Esophagus muscularis mucosa (tissue), 3 donors: ENCODE measurements around the gene GIMAP2.

ENCODE experiments used
- CTCF ChIP-seq, 3 experiments: fragments of 200-600 bp in 2 of 3; fragments of 450-650 bp in 1 of 3; sonication (generic) in 2 of 3; IDR thresholded peaks; one replicate each; pipeline ENCODE4 v1.5.1; 2017 to 2019; ENCODE audit warnings: antibody characterized with exemption in 3 of 3, mild to moderate bottlenecking in 2 of 3, moderate library complexity in 1 of 3
- POLR2A ChIP-seq: fragments of 450-650 bp; IDR thresholded peaks from one replicate; pipeline ENCODE4 v1.6.1; 2017; ENCODE audit warnings: antibody characterized with exemption, moderate library complexity, mild to moderate bottlenecking, low read depth
- POLR2AphosphoS5 ChIP-seq, 2 donors: sonication (generic); formaldehyde crosslinking; IDR thresholded peaks; one replicate each; pipeline ENCODE4 v1.6.1; 2017; ENCODE audit warnings: antibody characterized with exemption in 2 of 2

- TF ChIP-seq POLR2AphosphoS5 (IDR thresholded peaks at IDR 0.05) (no peak), CTCF (IDR thresholded peaks at IDR 0.05) (no peak), POLR2A (no peak)
Measured at GRCh38 chr7:150666412-150666811, 19.1 kb upstream of the GIMAP2 start.
